Activated T-helper 9 cell treated with anti-CD3 and anti-CD28 coated beads, Interleukin-2, amount 50 U/mL, for 16 hours (primary cell): ENCODE data around the gene TRIM47.
"Not testable (repeated sequence)": the region's sequence is repeated elsewhere in the genome, so short reads cannot be mapped to it uniquely, and the experiment has no call there.

Experiments used
- DNase-seq: peaks from one replicate; pipeline ENCODE4 v3.0.0-alpha.2; 2020; ENCODE audit warnings: low read depth

TRIM47 gene

GRCh38 chr17:75869282-75870141 is 8.9 kb downstream of the TRIM47 start:
- no peak for DNase-seq

GRCh38 chr17:75868730-75869281 is 9.6 kb downstream of the TRIM47 start:
- not testable (repeated sequence) for DNase-seq

- not testable (repeated sequence) for DNase-seq
These were observed 12.8 kb downstream of the TRIM47 start for GRCh38 chr17:75865404-75866188.

GRCh38 chr17:75864887-75865286 is 13.5 kb downstream of the TRIM47 start:
- not testable (repeated sequence) for DNase-seq

GRCh38 chr17:75864448-75864871 is 13.9 kb downstream of the TRIM47 start:
- no peak for DNase-seq

GRCh38 chr17:75861927-75862317 is 16.5 kb downstream of the TRIM47 start:
- no peak for DNase-seq

- not testable (repeated sequence) for DNase-seq
These were observed 19.0 kb downstream of the TRIM47 start for GRCh38 chr17:75859358-75859757.

- DNase-seq: no peak
These were observed 22.2 kb downstream of the TRIM47 start for GRCh38 chr17:75856062-75856756.

- peak; percentile 94 for DNase-seq
These were observed 22.9 kb downstream of the TRIM47 start, which contains the start of gene WBP2 for GRCh38 chr17:75855310-75856061. WBP2 (minus strand) TSS chr17:75855335; CDS start chr17:75855297, 38 bp downstream.

GRCh38 chr17:75854881-75855309 is 23.5 kb downstream of the TRIM47 start:
- no peak for DNase-seq

- no peak for DNase-seq
These were observed 24.2 kb downstream of the TRIM47 start for GRCh38 chr17:75854101-75854748.

- no peak for DNase-seq
These were observed 24.9 kb downstream of the TRIM47 start for GRCh38 chr17:75853433-75853832.

- not testable (repeated sequence) for DNase-seq
These were observed 26.7 kb downstream of the TRIM47 start for GRCh38 chr17:75851693-75851991.

GRCh38 chr17:75850928-75851692 is 27.3 kb downstream of the TRIM47 start:
- no peak for DNase-seq

GRCh38 chr17:75849724-75850123 is 28.7 kb downstream of the TRIM47 start:
- DNase-seq: no peak

GRCh38 chr17:75849279-75849646 is 29.1 kb downstream of the TRIM47 start:
- DNase-seq: no peak

- DNase-seq: peak; percentile 73
These were observed 29.7 kb downstream of the TRIM47 start for GRCh38 chr17:75848523-75849278.

- DNase-seq: no peak
These were observed 30.5 kb downstream of the TRIM47 start for GRCh38 chr17:75847614-75848522.
